NCI-H1092 (cell line): ENCODE data around the gene KLC3.
"Not testable (repeated sequence)": the region's sequence is repeated elsewhere in the genome, so short reads cannot be mapped to it uniquely, and the experiment has no call there.

Experiments
- DNase-seq: peaks from one replicate; lab custom pipeline; 2025; lab: John Stamatoyannopoulos, UW

KLC3 gene

DNA sequence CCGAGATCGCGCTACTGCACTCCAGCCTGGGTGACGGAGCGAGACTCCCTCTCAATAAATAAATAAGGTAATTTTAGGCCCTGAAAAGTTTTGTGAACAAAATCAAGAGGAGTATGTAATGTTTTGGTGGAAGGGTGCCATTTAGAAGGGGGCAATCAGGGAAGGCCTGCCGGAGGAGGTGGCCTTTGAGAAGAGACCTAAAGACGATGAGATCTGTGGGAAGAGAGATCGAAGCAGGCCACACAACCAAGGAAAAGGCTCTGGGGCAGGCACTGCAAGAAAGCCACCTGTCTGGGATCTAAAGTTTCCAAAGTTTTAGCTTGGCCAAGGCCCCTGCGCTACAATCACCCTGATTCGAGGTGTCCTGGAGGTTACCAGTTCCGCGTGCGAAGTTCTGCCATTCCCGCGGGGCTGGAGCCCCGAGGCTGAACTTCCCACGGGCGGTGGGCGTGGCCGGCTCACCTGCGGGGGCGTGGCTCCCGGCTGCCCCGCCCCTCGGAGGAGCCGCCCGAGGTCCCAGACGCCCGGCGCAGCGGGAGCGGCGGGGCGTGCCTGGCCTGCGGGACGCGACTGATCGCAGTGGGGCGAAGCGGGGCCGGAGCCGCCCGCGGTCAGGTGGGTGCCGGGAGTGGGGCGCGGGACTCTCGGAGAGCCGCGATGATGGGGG is at the start of gene KLC3:
Gene KLC3, plus strand, starts transcription at position 519 of the 667 bp plus-strand sequence. CDS start 4,792 bp downstream, outside the sequence.
- DNase-seq = no peak

DNA sequence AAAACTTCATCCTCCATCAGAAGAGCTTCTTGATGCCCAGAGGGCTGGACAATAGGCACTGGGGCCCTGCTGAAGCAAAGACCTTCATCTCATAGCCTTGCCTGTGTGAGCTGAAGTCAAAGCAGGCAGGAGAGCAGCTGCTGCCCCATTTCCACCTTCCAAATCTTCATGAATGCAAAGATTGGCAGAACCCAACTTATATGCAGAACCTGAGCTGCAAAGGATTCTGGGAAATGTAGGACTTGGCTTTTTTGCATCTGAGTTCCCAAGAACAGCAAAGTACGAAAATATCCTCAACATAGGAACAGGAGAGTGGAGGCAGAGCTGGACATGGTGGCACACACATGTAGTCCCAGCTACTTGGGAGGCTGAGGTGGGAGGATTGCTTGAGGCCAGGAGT is 48.7 kb upstream of the KLC3 start:
- DNase-seq = no peak

DNA sequence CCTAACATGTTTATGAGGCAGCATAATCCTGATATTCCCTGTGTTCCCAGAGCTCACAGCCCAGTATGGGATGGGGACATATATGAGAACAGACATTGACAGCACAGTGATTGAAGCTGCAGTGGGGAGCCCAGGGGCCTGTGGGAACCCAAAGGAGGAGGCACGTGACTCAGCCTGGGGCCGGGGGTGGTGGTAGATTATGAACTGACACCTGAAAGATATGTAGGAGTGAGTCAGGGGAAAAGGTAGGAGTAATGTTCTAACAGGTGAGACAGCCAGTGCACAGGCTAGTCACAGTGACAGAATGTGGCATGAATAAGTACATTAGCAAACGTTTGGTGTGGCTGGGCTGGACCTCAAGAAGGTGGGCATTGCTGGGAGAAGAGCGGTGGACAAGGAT is 46.9 kb upstream of the KLC3 start:
- no peak for DNase-seq

DNA sequence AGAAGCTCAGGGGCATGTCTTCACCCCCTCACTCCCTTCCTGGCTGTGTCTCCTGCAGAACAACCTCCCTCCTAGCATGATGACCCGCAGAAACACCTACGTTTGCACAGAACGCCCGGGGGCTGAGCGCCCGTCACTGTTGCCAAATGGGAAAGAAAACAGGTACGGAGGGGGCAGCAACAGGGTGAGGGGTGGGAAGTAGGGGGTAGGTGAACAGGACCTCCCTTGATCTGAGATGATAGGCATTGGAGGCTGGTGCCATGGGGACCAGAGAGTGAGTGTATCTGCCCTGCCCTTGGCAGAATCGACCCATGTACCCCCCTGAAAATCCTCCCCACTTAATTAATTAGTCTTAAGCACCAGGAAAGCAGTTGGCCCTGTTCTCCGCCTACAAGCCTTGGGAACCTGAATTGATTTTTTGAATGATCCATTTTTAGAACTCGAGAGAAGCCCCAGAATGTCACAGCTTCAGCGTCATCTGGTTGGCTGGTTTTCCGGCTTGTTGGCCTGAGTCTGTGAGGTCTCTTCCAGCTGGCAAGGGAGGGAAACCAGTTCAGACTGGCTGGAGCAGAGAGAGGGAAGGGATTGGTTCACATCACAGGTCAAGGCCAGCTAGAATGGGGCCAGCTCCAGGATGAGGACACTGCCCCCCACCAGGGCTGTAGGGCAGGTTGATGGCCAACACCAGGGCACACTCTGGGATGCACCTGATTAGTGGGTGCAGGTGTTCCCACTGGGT is 46.1 kb upstream of the KLC3 start:
- DNase-seq = no peak

DNA sequence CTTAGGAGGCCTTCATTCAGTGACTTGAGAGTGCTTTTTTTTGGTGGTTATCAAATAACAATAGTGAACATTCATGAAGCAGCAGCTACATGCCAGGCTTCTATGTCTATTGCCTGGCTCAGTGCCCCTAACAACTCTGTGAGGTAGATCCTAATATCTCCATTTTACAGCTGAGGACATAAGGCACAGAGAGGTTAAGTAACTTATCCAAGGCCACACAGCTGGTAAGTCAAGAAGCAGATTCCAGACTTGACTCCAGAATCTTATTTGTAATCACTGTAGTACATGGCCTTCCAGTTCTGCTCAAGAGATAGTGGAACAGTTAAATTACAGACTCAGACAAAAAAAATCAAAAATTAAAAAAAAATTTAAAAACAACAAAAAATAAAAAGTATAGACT is 44.7 kb upstream of the KLC3 start:
- DNase-seq = no peak

DNA sequence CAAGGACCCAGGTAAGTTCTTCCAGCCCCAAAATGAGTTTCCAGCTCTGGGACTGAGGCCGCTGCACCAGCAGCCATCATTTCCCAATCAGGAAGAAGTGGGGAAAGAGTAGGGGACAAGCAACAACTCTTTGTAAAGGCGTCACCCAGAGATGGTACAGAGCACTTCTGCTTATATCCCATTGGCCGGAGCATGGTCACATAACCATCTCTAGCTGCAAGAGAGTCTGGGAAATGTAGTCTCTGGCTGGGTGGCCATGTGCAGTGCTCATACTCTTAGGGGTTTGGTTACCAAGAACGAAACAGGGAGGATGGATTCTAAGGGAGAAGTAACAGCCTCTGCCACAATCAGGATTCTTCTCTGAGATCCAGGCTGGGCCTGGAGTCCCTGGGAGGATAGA is 44.2 kb upstream of the KLC3 start:
- DNase-seq = no peak

DNA sequence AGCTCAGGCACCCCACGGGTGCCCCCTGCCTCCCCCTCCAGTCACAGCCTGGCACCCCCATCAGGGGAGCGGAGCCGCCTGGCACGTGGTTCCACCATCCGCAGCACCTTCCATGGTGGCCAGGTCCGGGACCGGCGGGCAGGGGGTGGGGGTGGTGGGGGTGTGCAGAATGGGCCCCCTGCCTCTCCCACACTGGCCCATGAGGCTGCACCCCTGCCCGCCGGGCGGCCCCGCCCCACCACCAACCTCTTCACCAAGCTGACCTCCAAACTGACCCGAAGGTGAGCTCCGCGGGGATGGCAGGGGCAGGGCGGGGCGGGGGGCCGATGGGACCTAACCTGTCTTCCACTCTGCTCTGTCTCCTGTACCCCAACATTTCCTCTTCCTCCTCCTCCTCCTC is 42.9 kb upstream of the KLC3 start:
- no peak for DNase-seq

DNA sequence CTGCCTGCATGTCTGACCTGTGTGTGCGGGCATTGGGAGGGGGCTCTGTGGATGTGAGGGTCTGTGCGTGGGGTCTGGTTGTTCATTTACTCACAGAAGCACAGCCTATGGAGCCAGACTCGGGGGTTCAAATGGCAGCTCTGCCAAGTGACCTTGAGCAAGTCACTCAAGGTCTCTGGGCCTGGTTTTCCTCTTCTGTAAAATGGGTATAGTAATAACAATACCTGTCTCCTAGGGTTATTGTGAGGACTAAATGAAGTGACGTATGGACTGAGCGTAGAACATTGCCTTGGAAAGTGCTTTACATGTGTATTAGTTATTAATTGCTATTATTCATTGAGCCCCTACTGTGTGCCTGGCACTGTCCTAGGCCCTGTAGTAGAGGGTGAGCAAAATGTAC is 42.3 kb upstream of the KLC3 start:
- DNase-seq = no peak

DNA sequence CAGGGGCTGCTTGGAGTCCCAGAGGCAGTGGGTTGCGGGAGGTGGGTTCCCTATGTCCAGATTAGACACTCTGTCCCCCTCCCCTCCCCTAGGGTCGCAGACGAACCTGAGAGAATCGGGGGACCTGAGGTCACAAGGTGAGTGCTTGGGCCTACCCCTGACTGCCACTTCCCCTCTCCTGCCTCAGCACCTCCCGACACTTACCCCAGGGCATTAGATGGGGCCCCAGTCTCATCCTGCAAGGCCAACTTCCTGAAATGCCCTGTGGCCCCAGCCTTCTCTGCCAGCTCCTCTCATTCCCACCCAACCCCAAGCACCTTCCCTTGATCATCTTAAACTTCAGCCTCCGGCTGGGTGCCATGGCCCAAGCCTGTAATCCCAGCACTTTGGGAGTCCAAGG is 40.8 kb upstream of the KLC3 start:
- DNase-seq = no peak

DNA sequence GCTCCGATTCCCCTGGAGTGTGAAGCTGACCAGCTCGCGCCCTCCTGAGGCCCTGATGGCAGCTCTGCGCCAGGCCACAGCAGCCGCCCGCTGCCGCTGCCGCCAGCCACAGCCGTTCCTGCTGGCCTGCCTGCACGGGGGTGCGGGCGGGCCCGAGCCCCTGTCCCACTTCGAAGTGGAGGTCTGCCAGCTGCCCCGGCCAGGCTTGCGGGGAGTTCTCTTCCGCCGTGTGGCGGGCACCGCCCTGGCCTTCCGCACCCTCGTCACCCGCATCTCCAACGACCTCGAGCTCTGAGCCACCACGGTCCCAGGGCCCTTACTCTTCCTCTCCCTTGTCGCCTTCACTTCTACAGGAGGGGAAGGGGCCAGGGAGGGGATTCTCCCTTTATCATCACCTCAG is 38.1 kb upstream of the KLC3 start:
- DNase-seq = no peak

DNA sequence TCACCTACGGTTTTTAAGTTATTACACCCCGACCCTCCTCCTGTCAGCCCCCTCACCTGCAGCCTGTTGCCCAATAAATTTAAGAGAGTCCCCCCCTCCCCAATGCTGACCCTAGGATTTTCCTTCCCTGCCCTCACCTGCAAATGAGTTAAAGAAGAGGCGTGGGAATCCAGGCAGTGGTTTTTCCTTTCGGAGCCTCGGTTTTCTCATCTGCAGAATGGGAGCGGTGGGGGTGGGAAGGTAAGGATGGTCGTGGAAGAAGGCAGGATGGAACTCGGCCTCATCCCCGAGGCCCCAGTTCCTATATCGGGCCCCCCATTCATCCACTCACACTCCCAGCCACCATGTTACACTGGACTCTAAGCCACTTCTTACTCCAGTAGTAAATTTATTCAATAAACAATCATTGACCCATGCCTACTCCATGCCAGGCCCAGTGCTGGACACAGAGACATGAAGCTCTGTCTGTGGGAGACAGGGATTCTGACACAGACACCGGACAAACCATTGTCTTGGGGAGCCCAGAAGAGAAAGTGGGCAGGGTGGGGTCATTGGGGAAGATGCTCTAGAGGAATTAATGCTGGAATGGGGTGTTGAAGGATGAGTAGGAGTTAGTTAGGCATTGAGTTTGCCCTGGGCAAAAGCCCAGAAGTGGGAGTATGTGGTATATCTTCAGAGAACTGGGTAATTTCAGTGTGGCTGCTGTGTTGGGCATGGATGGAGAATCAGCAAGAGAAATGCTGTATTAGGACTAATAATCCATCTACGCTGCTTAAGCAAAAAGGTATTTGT is 37.1 kb upstream of the KLC3 start:
- no peak for DNase-seq

DNA sequence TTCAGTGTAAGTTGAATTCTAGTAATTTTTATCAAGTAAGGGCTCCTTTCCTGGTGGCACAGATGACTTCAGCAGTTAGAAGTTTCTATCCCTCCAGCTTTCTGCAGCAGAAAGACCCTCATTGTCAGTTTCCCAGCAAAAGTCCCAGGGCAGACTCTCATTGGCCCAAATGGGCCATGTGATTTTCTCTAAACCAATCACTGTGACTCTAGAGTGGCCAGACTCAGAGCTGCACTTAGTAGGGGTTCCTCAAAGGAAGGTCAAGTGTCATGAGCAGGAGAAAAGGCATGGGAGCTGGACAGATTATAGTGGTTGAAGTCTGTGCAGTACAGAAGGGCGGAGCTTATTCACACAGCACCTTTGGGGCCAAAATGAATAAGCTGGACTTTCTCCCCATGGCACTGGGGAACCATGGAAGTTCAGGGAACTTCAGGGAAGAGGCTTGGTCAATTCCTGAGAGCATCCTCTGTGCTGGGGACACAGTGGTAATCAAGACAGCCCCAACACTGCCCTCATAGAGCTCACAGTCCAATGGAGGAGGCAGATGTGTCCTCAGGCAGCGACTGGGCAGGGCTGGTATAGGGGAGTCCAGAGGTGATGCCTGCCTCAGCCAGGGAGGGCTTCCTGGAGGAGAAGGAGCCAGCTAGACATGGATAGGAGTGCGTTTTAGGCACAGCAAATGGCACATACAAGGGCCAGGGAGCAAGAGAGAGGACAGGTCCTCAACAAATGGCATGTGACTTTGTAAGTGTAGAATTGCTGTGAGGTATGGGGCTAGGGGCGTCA is 36.2 kb upstream of the KLC3 start:
- DNase-seq = no peak

DNA sequence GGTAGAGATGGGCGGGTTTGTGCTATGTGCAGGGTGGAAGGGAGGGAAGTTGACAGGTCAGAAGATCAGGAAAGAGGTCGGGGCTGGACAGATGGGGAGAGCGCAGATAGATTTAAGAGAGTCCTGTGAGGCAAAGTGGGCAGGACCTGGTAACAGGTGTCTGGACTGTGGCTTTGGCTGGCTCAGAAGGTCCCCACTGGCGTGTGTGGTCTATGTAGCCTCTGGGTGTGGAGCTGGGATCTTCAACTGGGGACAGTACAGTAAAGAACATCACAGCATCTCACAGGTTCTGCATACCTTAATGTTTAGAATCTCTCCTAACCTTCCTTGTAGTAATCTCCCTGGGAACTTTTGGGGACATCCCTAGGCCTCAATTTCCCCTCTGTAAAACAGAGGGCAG is 35.5 kb upstream of the KLC3 start:
- DNase-seq = no peak

DNA sequence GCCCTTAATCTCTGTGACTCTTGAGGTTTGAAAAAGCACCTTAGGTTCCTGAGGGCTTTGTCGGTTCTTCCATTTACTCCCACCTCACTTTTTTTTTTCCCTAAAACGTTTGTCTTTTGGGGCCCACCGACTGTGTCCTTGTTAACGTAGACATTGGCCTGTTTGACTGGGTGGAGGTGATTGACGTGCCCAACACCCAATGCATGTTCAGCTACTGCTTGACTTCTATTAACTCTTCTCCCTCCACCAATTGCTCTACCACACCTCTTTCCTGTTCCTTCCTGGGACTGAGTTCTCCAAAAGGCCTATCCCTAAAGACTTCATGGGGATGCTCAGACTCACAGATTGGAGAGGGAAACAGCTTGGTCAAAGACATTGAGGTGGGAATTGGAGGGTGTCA is 35.1 kb upstream of the KLC3 start:
- no peak for DNase-seq

DNA sequence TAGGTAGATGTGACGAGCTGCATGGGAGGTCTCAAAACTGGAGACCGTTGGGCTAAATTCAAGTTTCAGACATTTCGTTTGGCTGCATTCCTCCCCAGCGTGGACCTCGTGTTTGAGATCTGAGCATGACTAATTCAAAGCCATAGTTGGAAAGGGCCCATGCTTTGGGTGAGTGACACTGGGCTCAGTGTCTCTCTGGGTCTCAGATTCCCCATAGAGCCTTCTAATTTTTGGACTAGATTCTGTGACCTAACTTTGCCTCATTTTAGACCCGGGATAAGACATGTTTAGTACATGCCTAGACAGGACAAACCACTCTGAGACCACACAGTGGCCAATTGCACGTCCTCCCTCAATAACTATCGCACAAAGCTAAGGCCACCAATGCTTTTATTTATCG is 34.5 kb upstream of the KLC3 start:
- no peak for DNase-seq

DNA sequence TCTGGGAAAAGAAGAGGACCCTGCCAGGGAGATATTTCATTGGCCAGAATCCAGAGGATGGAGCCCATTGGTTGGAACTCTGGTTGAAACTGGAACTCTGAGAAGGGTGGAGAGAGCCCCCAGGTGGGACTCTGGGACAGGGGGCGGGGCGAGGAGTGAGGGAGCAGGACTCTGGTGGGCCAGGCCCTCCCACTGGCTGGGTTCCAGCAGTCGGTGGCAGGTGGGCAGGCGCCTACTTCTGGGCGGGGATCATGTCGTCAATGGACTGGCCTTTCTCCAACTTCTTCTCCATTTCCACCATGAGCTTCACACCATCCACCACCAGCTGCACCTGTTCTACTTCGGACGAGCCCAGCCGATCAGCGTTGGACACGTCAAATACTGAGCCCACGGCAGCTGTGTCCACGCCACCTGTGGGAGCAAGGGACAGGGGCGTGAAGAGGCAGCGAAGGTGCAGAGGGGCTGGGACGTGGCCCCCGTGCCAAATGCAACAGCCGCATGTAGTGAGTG is 34.0 kb upstream of the KLC3 start:
- no peak for DNase-seq

DNA sequence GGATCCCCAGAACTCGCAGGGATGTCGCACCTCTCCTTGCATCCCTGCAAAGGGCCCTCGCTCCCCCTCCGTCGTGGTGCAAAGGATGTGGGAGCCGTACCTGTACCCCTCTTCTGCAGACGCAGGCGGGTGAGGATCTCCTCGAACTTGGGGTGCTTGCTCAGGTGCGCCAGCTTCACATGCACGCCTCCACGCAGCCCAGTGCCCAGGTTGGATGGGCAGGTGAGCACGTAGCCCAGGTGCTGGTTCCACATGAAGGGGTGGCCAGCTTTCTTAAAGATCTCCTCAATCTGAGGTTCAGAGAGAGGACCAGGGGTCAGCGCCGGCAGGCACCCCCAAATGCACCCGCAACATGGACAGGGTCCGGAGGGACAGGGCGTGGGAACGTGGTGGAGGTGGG is 33.2 kb upstream of the KLC3 start:
- no peak for DNase-seq

DNA sequence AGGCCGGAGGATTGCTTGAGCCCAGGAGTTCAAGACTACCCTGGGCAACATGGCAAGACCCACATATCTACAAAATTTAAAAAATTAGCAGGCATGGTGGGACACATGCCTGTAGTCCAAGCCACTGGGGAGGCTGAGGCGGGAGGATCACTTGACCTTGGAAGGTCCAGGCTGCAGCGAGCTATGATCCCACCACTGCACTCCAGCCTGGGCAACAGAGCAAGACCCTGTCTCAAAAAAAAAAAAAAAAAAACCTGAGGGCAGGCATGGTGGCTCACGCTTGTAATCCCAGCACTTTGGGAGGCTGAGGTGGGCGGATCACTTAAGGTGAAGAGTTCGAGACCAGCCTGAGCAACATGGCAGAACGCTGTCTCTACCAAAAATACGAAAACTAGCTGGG is 31.2 kb upstream of the KLC3 start:
- DNase-seq = not testable (repeated sequence)

DNA sequence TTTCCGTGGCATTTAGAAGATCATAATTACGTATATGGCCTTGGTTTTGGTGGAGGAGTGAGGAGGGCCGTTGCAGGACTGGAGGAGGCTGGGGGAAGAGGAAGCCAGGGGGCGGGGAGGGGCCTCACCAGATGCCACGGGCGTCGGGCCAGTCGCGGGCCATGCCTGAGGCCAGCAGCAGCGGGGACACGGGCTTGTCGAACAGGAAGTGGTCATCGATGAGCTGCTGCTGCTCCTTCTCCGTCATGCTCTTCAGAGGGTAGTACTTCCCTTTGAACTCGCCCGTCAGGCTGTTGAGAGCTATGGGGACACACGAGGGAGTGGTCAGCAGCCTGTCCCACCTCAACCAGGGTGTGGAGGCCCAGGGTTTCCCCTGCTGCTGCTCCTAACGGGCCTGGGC is 28.9 kb upstream of the KLC3 start:
- no peak for DNase-seq

DNA sequence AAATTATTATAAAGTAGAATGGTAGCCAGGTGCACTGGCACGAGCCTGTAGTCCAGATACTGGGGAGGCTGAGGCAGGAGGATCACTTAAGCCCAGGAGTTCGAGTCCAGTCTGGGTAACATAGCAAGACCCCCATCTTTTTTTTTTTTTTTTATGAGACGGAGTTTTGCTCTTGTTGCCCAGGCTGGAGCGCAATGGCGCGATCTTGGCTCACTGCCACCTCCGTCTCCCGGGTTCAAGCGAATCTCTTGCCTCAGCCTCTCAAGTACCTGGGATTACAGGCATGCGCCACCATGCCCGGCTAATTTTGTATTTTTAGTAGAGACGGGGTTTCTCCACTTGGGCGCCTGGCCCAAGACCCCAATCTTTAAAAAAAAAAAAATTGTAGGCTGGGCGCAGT is 28.3 kb upstream of the KLC3 start:
- DNase-seq = not testable (repeated sequence)

DNA sequence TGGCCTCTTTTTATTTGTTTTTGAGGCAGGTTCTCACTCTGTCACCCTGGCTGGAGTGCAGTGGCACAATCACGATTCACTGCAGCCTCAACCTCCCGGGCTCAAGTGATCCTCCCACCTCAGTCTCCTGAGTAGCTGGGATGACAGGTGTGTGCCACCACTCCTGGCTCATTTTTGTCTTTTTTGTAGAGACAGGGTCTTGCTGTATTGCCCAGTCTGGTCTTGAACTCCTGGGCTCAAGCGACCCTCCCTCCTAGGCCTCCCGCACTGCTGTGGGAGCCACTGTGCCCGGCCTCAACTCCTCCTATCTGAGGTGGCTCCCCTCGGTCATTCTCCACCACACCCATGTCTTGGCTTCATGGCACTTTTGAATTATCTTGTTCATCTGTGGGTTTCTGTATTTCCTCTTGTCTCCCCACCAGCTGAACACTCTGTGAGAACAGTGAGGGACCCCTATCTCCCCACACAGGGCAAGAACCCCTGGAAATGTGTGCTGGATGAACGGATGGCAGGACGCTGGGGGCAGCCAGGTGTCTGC is 25.8 kb upstream of the KLC3 start:
- no peak for DNase-seq

DNA sequence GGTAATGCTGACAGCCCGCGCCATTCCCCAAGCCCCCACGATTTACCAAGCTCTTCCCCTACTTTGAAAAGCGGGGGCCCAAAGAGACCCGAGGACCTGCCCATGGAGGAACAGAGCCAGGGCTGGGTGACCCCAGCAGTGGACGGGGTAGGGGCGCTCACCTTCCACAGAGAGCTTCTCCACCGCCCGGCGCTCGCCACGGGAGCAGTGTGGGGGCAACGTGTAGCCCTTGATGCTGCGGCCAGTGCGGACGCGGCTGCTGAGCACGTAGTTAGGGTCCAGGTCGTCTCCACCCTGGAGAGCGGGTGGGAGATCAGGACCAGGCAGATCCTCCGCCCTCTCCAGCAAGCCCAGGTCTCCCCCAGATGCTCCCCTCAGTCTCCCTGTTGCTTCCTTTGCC is 25.2 kb upstream of the KLC3 start:
- DNase-seq = no peak
